LNCAP (cell line): ENCODE results near the gene MMP23B.

Experiments
- CTCF ChIP-seq: fragments of 450-650 bp; IDR thresholded peaks from 2 replicates; pipeline ENCODE4 v1.5.1; 2017; ENCODE audit warnings: mild to moderate bottlenecking

The MMP23B gene

DNA sequence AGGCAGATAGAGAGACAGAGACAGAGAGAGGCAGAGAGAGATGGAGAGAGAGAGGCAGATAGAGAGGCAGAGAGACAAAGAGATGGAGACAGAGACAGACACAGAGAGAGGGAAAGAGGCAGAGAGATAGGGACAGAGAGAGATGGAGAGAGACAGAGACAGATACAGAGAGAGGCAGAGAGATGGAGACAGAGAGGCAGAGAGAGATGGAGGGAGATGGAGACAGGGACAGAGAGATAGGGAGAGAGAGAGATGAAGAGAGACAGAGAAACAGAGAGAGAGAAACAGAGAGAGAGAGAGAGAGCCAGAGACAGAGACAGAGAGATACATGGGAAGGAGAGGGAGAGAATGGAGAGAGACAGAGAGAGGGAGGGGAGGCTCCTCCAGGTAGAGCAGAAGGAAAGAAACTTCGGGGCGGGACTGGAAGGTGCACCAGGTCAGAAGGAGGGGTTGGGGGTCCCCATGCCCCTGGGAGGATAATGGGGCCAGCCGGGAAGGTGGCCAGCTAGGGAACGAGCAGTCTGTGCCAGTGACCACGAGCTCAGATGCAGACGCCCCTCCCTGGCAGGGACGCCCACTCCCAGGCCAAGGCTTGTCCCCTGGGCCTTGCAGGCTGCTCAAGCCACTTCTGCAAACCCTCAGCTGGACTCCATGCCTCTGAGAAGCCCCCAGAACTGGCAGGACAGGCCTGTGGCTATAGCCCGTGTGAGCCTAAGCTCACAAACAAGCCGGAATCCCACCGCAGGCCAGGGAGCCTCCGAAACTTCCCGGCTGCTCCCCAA is 35.3 kb upstream of the MMP23B start:
- TF ChIP-seq CTCF: no peak

DNA sequence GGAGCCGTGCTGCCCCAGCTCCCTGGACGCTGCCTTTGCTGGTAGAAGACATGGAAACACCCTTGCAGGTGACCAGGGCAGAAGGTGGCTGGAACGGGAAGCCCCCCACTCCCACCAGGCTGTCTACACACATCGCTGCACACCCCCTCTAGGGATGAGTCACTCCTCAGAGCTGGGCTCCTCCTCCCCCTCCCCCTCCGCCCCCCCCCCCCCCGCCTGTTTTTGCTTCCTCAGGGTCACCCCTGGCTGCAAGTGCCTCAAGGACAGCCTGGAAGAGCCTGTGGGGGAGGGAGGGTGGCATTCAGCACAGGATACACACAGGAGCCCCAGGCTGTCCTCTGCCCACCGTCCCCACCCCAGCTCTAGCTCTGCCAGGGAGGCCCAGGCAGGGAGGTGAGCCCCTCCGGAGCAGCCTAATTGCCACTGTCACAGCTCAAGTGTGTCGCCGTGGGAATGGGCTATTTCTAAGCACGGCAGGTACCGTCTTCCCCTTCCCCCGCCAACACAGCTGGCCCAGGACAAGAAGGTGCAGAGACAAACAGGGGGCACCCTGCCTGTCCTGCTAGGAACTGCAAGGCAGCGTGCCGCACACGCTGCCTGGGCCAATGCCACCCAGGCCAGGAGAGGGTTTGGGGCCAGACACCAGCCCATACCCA is 34.6 kb upstream of the MMP23B start:
- no peak; the same call in 1 of the 2 replicates for TF ChIP-seq CTCF

DNA sequence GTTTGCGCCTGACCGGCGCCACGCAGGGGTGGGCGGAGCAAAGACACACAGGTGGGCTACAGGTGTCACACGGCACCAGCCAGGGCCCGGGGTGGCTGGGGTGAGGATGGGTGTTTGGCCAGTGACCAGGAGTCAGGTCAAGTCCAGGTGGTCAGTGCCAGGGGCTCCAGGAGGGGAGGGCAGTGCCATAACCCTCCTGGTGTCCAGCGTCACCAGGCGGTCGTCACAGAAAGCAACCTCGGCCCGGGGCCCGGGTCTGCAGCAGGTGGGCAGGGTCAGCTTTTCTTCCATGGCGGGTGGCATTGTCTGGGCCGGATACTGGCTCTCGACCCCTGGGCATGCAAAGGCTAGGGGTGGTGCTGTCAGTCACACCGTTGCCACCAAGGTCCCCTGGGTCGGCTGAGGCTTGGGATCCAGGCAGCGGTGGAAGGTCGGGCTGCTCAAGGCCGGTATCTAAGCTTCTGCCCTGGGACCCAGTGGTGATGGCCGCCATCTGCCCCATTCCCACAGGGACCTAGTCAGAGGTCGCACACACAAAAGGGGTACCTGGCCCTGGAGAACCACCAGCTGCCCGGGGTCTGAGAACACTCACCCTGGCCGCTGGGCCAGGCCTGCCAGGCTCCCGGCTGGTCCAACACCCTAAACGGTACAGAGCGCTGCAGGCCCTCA is 33.8 kb upstream of the MMP23B start:
- no peak for TF ChIP-seq CTCF

DNA sequence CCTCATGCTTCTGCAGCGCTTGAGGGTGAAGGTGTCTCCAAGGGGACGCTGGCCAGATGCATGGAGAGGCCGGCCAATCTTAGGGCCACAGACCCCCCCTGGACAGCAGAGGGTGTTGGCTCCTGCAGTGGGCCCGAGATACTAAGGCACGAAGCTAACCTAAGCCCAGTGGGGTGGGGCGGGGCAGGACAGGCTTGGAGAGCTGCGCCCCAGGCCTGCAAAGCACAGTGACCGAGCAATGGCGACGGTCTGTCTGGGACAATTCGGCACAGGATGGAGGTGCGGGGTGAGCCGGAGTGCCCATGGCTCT is 33.3 kb upstream of the MMP23B start:
- no peak for TF ChIP-seq CTCF

GRCh38 chr1:1599030-1599934 is 32.7 kb upstream of the MMP23B start:
- peak; percentile 21; the same call in 1 of the 2 replicates for TF ChIP-seq CTCF

DNA sequence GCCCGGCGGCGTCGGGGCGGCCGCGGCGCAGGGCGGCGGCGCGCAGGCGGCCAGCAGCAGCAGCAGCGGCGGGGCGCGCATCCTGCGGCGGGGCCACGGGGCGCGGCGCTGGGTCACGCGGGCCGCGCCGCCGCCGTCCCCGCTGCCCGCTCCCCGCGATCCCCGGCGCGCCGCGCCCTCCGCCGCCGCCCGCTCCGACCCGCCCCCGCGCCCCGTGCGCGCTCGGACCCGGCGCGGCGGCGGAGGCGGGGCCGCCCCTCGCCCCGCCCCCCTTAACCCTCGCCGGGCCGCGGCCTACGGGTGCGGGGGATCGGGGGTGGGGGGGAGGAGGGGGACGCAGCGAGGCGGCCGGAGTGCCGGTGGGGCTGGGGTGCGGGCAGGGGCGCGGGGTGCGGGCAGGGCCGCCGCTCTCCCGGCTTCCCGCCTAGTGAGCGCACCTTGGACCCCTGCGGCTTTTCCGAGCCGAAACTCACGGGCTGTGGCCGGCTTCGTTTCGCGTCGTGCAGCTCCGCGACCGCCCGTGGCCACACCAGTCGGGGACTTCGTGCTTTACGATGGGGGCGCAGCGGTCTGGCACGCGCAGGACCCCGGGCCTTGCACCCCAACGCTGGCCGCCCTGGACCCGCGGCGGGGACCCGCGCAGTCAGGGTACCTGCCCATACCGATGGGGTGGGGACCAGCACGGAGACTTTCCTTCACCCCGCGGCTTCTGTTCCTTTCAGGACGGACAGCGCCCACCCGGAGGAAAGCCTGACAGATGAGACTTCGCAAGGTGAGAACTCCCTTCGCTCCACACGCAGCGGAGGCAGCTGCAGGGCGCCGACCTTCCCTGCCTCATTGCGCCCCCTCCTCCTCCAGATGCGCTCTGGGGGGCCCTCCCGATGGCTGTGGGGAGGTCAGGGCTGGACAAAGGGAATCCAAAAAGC is 31.8 kb upstream of the MMP23B start, which contains the start of gene FNDC10:
Gene FNDC10, minus strand, starts transcription at position 201 of the 926 bp plus-strand sequence. Its CDS starts 120 bp downstream, at position 81.
- no peak for TF ChIP-seq CTCF
